Fibroblast of mammary gland (primary cell): Measurements from ENCODE around the gene PARVA.

ENCODE experiments used
- DNase-seq: peaks from one replicate; pipeline ENCODE4 v3.0.0-alpha.2; 2010; ENCODE audit warnings: low read depth
- H3K4me3 ChIP-seq: 2 replicates; pipeline ENCODE4 v1.5.1; 2011; ENCODE audit warnings: low read depth, mild to moderate bottlenecking, low read length, moderate library complexity; ENCODE audit not compliant: control insufficient read depth
- TF ChIP-seq, protein P1 (sequence below): conservative IDR thresholded peaks from 2 replicates; pipeline ENCODE4 v1.5.1; 2011; ENCODE audit warnings: low read depth, low read length, inconsistent platforms; ENCODE audit not compliant: control insufficient read depth, insufficient read depth

Gene PARVA

DNA sequence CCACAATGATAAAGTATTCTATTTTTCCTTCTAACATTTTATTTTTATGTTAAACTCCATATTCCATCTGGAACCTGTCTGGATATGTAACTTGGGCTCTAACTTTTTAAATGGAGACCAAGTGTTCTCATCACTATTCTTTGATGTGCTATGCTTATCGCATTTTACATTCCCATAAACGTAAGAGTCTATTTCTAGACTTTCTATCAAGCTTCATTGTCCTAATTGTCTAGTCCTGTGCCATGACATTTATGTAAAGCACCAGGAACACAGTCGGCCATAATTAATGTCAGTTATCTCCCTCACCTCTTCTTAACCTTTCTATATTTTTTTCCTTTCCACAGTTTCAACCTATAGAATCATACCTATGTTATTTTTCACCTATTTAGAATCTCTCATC lies 183.0 kb downstream of the PARVA start:
- TF ChIP-seq, protein P1, sequence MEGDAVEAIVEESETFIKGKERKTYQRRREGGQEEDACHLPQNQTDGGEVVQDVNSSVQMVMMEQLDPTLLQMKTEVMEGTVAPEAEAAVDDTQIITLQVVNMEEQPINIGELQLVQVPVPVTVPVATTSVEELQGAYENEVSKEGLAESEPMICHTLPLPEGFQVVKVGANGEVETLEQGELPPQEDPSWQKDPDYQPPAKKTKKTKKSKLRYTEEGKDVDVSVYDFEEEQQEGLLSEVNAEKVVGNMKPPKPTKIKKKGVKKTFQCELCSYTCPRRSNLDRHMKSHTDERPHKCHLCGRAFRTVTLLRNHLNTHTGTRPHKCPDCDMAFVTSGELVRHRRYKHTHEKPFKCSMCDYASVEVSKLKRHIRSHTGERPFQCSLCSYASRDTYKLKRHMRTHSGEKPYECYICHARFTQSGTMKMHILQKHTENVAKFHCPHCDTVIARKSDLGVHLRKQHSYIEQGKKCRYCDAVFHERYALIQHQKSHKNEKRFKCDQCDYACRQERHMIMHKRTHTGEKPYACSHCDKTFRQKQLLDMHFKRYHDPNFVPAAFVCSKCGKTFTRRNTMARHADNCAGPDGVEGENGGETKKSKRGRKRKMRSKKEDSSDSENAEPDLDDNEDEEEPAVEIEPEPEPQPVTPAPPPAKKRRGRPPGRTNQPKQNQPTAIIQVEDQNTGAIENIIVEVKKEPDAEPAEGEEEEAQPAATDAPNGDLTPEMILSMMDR, result no peak
- H3K4me3 ChIP-seq, result no peak overlapping the region
- no peak for DNase-seq

DNA sequence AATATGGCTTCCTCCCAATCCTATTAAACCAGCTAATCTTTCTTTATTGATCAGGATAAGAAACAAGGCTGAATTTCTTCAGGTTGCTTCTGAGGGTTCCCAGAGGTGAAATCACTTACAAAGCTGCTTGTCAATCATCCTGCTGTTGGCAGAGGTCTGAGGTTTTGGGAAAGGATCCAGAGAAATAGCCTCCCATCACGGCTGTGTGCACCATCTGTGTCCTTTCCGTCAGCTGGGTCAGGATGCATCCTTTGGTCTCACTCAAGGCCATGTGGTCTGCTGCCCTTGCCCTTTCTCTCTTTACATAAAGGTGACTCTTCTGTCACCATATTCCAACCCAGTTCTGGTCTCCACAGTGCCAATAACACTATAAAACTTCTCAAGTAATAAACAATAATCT lies 183.5 kb downstream of the PARVA start:
- TF ChIP-seq, protein P1, result no peak
- no peak for DNase-seq
- H3K4me3 ChIP-seq, result no peak overlapping the region

DNA sequence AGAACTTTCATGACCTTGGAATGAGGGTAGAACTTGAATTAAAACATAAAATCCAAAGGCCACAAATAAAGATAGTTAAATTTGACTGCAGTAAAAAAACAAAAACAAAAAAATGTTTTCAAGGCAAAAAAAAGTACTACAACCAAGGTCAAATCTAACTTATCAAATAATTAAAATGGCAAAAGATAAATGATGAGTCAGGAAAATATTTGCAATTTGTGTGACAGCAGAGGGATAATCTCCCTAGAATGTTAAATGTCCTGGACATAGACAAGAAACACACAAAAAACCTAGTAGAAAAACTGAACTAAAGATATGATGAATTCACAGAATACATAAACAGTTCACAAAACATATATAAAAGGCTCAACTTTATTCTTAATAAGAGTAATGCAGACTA lies 186.6 kb downstream of the PARVA start:
- no peak for DNase-seq
- TF ChIP-seq, protein P1, result no peak
- no peak overlapping the region for H3K4me3 ChIP-seq

DNA sequence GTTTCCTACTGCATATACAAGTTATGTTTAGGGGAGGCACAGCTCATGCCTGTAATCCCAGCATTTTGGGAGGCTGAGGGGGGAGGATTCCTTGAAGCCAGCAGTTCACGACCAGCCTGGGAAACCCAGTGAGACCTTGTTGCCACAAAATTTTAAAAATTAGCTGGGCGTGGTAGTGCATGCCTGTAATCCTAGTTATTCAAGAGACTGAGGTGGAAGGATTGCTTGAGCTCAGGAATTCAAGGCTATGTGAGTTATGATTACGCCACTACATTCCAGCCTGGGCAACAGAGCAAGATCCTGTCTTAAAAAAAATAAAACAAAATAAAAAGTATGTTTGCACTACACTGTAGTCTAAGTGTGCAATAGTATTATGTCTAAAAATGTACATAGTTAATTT lies 188.0 kb downstream of the PARVA start:
- TF ChIP-seq, protein P1, result no peak

DNA sequence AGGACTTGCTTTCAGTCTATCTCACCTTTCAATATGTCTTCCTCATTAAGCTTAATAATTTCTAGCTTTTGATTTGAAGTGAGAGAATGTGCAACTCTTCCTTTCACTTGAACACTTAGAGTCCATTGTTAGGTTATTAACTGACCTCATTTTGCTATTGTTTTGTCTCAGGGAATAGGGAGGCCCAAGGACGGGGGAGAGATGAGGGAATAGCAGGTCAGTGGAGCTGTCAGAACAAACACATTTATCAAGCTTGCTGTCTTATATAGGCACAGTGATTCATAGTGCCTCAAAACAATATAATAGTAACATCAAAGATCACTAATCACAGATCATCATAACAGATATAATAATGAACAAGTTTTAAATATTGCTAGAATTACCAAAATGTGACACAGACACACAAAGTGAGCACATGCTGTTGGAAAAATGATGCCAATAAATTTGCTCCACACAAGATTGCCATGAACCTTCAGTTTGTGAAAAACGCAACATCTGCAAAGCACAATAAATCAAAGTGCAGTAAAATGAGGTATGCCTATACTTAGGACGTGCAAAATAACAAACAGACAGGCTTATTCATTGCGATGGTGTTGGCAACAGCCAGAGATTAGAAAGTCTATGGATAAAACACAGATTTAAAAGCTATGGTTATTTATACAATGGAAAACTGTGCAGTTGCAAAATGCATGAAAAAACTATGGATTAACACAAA lies 190.5 kb downstream of the PARVA start:
- no peak overlapping the region for H3K4me3 ChIP-seq
- TF ChIP-seq, protein P1, result no peak
- no peak for DNase-seq

More for the DNA sequence above, 188.0 kb downstream of the PARVA start:
- DNase-seq, result no peak
- no peak overlapping the region for H3K4me3 ChIP-seq

DNA sequence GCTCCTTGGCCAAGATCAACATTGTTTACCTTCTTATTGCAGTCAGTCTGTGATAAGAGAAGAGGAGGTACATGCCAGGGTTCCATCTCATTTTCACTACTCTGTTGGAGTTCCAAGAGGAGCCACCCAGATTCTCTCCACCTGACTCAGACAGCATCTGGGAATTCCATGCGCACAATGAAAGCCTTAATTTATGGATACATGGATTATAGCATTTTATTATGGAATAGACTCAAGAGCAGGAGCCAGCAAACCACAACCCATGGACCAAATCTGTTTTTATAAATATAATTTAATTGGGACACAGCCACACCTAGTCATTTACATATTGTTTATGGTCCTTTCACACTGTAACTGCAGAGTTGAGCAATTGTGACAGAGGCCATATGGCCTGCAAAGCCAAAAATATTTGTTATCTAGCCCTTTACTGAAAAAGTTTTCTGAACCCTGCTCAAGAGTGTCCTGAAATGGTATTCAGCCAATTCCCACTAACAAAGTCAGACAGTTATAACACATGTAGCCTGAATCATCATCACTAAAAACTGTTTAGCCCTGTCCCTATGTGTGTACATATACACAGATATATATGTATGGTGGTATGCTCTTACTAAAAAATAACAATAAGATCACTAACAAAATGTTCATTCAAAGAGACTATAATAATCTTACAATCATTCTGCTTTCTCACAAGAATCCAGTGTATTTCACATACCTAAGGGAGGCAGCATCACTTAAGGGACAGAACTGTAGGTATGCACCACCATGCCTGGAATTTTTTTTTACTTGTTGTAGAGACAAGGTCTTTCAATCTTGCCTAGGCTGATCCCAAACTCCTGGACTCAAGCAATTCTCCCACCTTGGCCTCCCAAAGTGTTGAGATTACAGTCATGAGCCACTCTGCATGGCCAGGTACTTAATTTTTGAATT lies 192.4 kb downstream of the PARVA start:
- no peak overlapping the region for H3K4me3 ChIP-seq
- TF ChIP-seq, protein P1, result no peak
- DNase-seq, result peak; percentile 38
